BLaER1 (cell line): ENCODE results near the gene PLEKHB2.
"Not testable (repeated sequence)": the region's sequence is repeated elsewhere in the genome, so short reads cannot be mapped to it uniquely, and the experiment has no call there.

Experiments
- H3K27ac ChIP-seq: shearing (Covaris generic); formaldehyde crosslinking; 2 replicates; pipeline ENCODE4 v1.8.1; 2022
- H3K27me3 ChIP-seq: shearing (Covaris generic); formaldehyde crosslinking; 2 replicates; pipeline ENCODE4 v1.8.1; 2022
- H3K36me3 ChIP-seq: shearing (Covaris generic); formaldehyde crosslinking; 2 replicates; pipeline ENCODE4 v1.8.1; 2022
- H3K4me1 ChIP-seq: shearing (Covaris generic); formaldehyde crosslinking; 2 replicates; pipeline ENCODE4 v1.8.1; 2022
- H3K4me2 ChIP-seq: shearing (Covaris generic); formaldehyde crosslinking; 2 replicates; pipeline ENCODE4 v1.8.1; 2022
- H3K4me3 ChIP-seq: shearing (Covaris generic); formaldehyde crosslinking; 2 replicates; pipeline ENCODE4 v1.8.1; 2022
- H3K9ac ChIP-seq: shearing (Covaris generic); formaldehyde crosslinking; 2 replicates; pipeline ENCODE4 v1.8.1; 2022
- H3K9me3 ChIP-seq: shearing (Covaris generic); formaldehyde crosslinking; 2 replicates; pipeline ENCODE4 v1.8.1; 2022
- H4K20me1 ChIP-seq: shearing (Covaris generic); formaldehyde crosslinking; 2 replicates; pipeline ENCODE4 v1.8.1; 2022
- Cebpa-rat ChIP-seq: shearing (Covaris generic); IDR thresholded peaks from 2 replicates; pipeline ENCODE4 v1.8.1; 2022

Gene PLEKHB2, protein sequence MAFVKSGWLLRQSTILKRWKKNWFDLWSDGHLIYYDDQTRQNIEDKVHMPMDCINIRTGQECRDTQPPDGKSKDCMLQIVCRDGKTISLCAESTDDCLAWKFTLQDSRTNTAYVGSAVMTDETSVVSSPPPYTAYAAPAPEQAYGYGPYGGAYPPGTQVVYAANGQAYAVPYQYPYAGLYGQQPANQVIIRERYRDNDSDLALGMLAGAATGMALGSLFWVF

GRCh38 chr2:131105156-131105949 lies at the start of gene PLEKHB2:
Gene PLEKHB2 (plus strand): TSS chr2:131105336. CDS start chr2:131120942, 15,606 bp downstream.
- Histone ChIP-seq H3K4me3 (peak within 1 kb of the TSS; percentile 100), H3K4me2 (peak within 1 kb of the TSS; percentile 94), H4K20me1 (peaks cover 52% of the 10 kb centered on the region), H3K36me3 (peaks cover 26% of the 10 kb centered on the region), H3K27ac (peak within 1 kb of the TSS; percentile 90), H3K9me3 (no peaks in the 10 kb centered on the region), H3K27me3 (no peaks in the 10 kb centered on the region), H3K4me1 (peaks cover 31% of the 10 kb centered on the region), H3K9ac (peak within 1 kb of the TSS; percentile 96)
- TF ChIP-seq Cebpa-rat = no peak

- H3K27ac ChIP-seq = no peak overlapping the region
- peaks cover 99% of the 10 kb centered on the region for H4K20me1 ChIP-seq
- no peaks in the 10 kb centered on the region for H3K27me3 ChIP-seq
- H3K9me3 ChIP-seq = no peaks in the 10 kb centered on the region
- no peaks in the 10 kb centered on the region for H3K4me1 ChIP-seq
- peaks cover 97% of the 10 kb centered on the region for H3K36me3 ChIP-seq
- H3K4me2 ChIP-seq = no peak overlapping the region
- H3K4me3 ChIP-seq = no peak overlapping the region
- H3K9ac ChIP-seq = no peak overlapping the region
- TF ChIP-seq Cebpa-rat = no peak
Measured at GRCh38 chr2:131056204-131056931, 48.8 kb upstream of the PLEKHB2 start.

GRCh38 chr2:131056932-131057287 lies 48.2 kb upstream of the PLEKHB2 start:
- Histone ChIP-seq H3K27ac (no peak overlapping the region), H3K36me3 (peaks cover 97% of the 10 kb centered on the region), H3K4me3 (no peak overlapping the region), H3K9me3 (no peaks in the 10 kb centered on the region), H3K4me2 (no peak overlapping the region), H3K9ac (no peak overlapping the region), H4K20me1 (peaks cover 99% of the 10 kb centered on the region), H3K4me1 (no peaks in the 10 kb centered on the region), H3K27me3 (no peaks in the 10 kb centered on the region)
- TF ChIP-seq Cebpa-rat = no peak

- Histone ChIP-seq H3K4me3 (no peak overlapping the region), H3K27ac (no peak overlapping the region), H4K20me1 (peaks cover 99% of the 10 kb centered on the region), H3K9me3 (no peaks in the 10 kb centered on the region), H3K4me1 (no peaks in the 10 kb centered on the region), H3K4me2 (no peak overlapping the region), H3K27me3 (no peaks in the 10 kb centered on the region), H3K9ac (no peak overlapping the region), H3K36me3 (peaks cover 97% of the 10 kb centered on the region)
- TF ChIP-seq Cebpa-rat = no peak
Measured at GRCh38 chr2:131058214-131058843, 46.8 kb upstream of the PLEKHB2 start.

GRCh38 chr2:131058920-131059319 lies 46.2 kb upstream of the PLEKHB2 start:
- Histone ChIP-seq H3K4me1 (no peaks in the 10 kb centered on the region), H4K20me1 (peaks cover 99% of the 10 kb centered on the region), H3K9ac (no peak overlapping the region), H3K36me3 (peaks cover 97% of the 10 kb centered on the region), H3K4me2 (no peak overlapping the region), H3K27ac (no peak overlapping the region), H3K4me3 (no peak overlapping the region), H3K9me3 (no peaks in the 10 kb centered on the region), H3K27me3 (no peaks in the 10 kb centered on the region)
- TF ChIP-seq Cebpa-rat = no peak

DNA sequence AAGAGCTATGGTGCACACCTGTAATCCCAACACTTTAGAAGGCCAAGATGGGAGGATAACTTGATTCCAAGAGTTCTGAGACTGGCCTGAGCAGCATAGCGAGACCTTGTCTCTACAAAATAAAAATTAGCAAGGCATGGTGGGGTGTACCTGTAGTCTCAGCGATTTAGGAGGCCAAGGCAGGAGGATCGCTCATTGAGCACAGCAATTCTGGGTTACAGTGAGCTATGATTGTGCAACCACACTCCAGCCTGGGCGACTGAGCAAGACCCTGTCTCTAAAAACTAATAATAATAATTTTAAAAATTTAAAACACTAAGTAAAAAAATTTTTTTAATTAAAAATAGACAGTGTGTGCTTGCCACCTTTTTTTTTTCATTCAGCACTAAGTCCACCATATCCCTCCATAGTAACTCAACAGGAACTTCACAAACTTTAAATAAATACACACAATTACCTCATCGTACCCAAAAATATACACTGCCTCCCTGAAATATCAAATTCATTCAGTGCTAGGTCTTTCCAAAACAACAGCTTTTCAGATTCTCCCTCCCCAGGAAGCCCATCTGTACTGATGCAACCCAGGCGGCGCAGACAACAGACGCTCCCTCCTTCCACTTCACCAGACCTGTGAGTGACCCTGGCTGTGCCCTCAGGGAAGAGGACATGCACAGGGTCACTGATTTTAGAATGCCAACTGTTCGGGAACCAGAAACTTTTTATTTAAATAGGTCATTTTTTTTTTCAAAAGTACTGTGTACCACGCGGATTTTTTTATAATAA lies 41.4 kb upstream of the PLEKHB2 start:
- H3K9ac ChIP-seq = no peak overlapping the region
- H3K27me3 ChIP-seq = no peaks in the 10 kb centered on the region
- 0 out of 2 replicates have a peak, but pooled peaks cover 4% of the 10 kb centered on the region for H3K4me1 ChIP-seq
- H3K4me3 ChIP-seq = no peak overlapping the region
- H3K36me3 ChIP-seq = peaks cover 97% of the 10 kb centered on the region
- H3K9me3 ChIP-seq = no peaks in the 10 kb centered on the region
- H3K4me2 ChIP-seq = no peak overlapping the region
- H4K20me1 ChIP-seq = peaks cover 99% of the 10 kb centered on the region
- TF ChIP-seq Cebpa-rat = no peak
- no peak overlapping the region for H3K27ac ChIP-seq

DNA sequence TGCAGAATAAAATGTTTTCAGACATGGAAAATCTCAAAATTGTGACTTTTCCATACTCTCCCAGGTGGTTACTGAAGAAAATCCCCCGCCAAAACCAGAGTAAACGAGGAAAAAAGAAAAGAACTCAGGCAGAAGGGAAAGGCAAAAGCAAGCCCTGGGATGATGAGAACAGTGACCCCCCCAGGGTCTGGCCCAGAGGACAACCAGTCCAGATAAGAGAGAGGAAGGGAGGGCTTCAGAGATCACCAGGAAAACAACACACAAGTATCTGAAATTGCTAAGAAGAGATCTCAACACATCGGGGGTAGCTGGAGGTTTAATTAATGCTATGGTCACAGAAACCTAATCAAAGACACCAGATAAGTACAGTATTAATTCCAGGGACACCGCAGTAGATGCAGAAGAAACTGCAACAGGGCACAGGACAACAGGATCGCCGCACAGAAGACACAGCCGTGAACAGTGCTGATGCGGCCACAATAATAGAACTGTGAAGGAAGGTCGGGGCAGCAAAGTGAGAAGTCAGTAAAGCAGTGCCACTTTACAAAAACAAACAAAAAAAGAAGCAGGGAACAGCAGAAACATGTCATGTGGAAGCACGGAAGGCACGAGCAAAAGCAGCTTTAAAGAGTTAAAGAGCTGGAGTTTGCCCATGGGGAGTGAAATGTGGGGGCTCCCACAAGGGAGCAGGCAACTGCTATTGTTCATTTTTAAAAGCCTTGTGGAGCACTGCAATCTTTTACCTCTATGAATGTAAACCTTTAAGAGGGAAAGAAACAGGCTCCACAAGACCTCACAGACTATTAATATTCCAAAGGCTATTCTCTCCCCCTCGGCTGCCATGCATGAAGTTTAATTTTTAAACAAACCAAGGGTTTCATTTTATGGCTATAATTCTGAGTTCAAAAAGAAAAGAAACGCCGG lies 40.3 kb upstream of the PLEKHB2 start:
- no peaks in the 10 kb centered on the region for H3K9me3 ChIP-seq
- H3K9ac ChIP-seq = no peak overlapping the region
- peaks cover 99% of the 10 kb centered on the region for H4K20me1 ChIP-seq
- H3K36me3 ChIP-seq = peaks cover 97% of the 10 kb centered on the region
- no peak overlapping the region for H3K27ac ChIP-seq
- 0 out of 2 replicates have a peak, but pooled peaks cover 4% of the 10 kb centered on the region for H3K4me1 ChIP-seq
- no peaks in the 10 kb centered on the region for H3K27me3 ChIP-seq
- TF ChIP-seq Cebpa-rat = no peak
- H3K4me2 ChIP-seq = no peak overlapping the region
- H3K4me3 ChIP-seq = no peak overlapping the region

- Histone ChIP-seq H3K27ac (no peak overlapping the region), H4K20me1 (peaks cover 100% of the 10 kb centered on the region), H3K4me3 (no peak overlapping the region), H3K27me3 (no peaks in the 10 kb centered on the region), H3K9me3 (no peaks in the 10 kb centered on the region), H3K9ac (no peak overlapping the region), H3K4me2 (no peak overlapping the region), H3K4me1 (0 out of 2 replicates have a peak, but pooled peaks cover 4% of the 10 kb centered on the region), H3K36me3 (peaks cover 100% of the 10 kb centered on the region)
- TF ChIP-seq Cebpa-rat = no peak
Measured at GRCh38 chr2:131067465-131068125, 37.5 kb upstream of the PLEKHB2 start.

- H3K9ac ChIP-seq, H3K4me3 ChIP-seq, H3K27me3 ChIP-seq, H3K27ac ChIP-seq, H3K4me2 ChIP-seq, H3K9me3 ChIP-seq, H3K4me1 ChIP-seq: not testable (repeated sequence)
- peaks cover 100% of the 10 kb centered on the region for H3K36me3 ChIP-seq
- peaks cover 100% of the 10 kb centered on the region for H4K20me1 ChIP-seq
Measured at GRCh38 chr2:131068172-131068571, 37.0 kb upstream of the PLEKHB2 start.

DNA sequence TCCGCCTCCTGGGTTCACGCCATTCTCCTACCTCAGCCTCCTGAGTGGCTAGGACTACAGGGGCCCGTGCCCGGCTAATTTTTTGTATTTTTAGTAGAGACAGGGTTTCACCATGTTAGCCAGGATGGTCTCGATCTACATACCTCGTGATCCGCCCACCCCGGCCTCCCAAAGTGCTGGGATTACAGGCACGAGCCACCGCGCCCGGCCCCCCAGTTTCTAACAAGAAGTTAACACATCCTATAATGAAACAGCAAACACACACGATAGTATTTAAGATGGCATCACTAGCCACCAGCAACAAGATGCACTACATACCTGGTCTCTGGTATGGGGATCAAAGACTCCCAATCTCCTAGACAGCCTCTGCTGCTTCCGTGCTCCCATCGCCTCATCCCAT lies 29.6 kb upstream of the PLEKHB2 start:
- H3K4me3 ChIP-seq, H3K9ac ChIP-seq, H3K27me3 ChIP-seq, H3K9me3 ChIP-seq, H3K4me1 ChIP-seq, H3K4me2 ChIP-seq, H3K27ac ChIP-seq: not testable (repeated sequence)
- H3K36me3 ChIP-seq = peaks cover 100% of the 10 kb centered on the region
- peaks cover 100% of the 10 kb centered on the region for H4K20me1 ChIP-seq
